Upper lobe of left lung (tissue), 6 donors: Measurements from ENCODE around the gene ZNF488. TPM values are rescaled to one million over a fixed set of nuclear protein-coding genes. Genes with fewer than 3 reads are reported as not detected.

Experiments
- ATAC-seq, 2 donors: fragments of 200-7000 bp; cut with Tn5 transposase; one replicate each; pipeline ENCODE4 v1.9.1; 2022; ENCODE audit warnings: mild to moderate bottlenecking in 2 of 2, moderate library complexity in 2 of 2; ENCODE audit not compliant: low FRiP score in 2 of 2
- DNase-seq, 2 donors: peaks; one replicate each; pipeline ENCODE4 v3.0.0-alpha.2; 2019 to 2020
- H3K27ac ChIP-seq, 4 donors: fragments of 200-600 bp; sonication (generic); one replicate each; pipeline ENCODE4 v1.5.1; 2016 to 2019
- H3K27me3 ChIP-seq, 4 donors: fragments of 200-600 bp; sonication (generic); one replicate each; pipeline ENCODE4 v1.5.1; 2017 to 2019
- H3K36me3 ChIP-seq, 4 donors: fragments of 200-600 bp; sonication (generic); one replicate each; pipeline ENCODE4 v1.5.1; 2016 to 2019
- H3K4me1 ChIP-seq, 4 donors: fragments of 200-600 bp; sonication (generic); one replicate each; pipeline ENCODE4 v1.5.1; 2018 to 2019
- H3K4me3 ChIP-seq, 4 donors: fragments of 200-600 bp; sonication (generic); one replicate each; pipeline ENCODE4 v1.5.1; 2017 to 2019; ENCODE audit warnings: mild to moderate bottlenecking in 2 of 4, moderate library complexity in 1 of 4
- H3K9me3 ChIP-seq, 4 donors: fragments of 200-600 bp; sonication (generic); one replicate each; pipeline ENCODE4 v1.5.1; 2018 to 2019
- CTCF ChIP-seq, 6 experiments: fragments of 450-650 bp in 4 of 6; fragments of 200-600 bp in 2 of 6; sonication (generic) in 2 of 6; IDR thresholded peaks; one replicate each; pipeline ENCODE4 v1.5.1; 2016 to 2019; ENCODE audit warnings: antibody characterized with exemption in 6 of 6
- EP300 ChIP-seq, 4 donors: sonication (generic); formaldehyde crosslinking; IDR thresholded peaks; one replicate each; pipeline ENCODE4 v1.5.1; 2017; ENCODE audit warnings: antibody characterized with exemption in 4 of 4, control low read depth in 2 of 4
- POLR2A ChIP-seq, 4 donors: fragments of 450-650 bp; IDR thresholded peaks; one replicate each; pipeline ENCODE4 v1.5.1; 2016 to 2017; ENCODE audit warnings: antibody characterized with exemption in 4 of 4, mild to moderate bottlenecking in 2 of 4
- POLR2AphosphoS5 ChIP-seq, 2 donors: sonication (generic); formaldehyde crosslinking; IDR thresholded peaks; one replicate each; pipeline ENCODE4 v1.5.1; 2017; ENCODE audit warnings: antibody characterized with exemption in 2 of 2
- WGBS, 2 donors: methylation state at CpG; one replicate each; pipeline ENCODE4 v1.1.5; 2017 to 2018; 5-methylcytosine and 5-hydroxymethylcytosine counted together
- total RNA-seq, 6 donors: library from RNA; depleted of rRNA in 4 of 6; stranded (reverse); fragments of >200 nt in 4 of 6; gene quantifications; one replicate each; pipeline versions ENCODE4 v1.1.0 to v1.2.1, GENCODE V29; 2016 to 2021
- donor health status: DM: no; HTN: no; CAD: no; lungs with moderate emphysema.
- donor health status: DM: no; HTN: yes; CAD: no; lungs with severe emphysema.

Gene ZNF488
- total RNA-seq, 6 donors from 2014 or later = 0.15 to 0.66 (median 0.28) TPM; not detected in 2

- WGBS, 2 donors = 16 to 17% methylated on average over 9 of the region's 9 CpGs
- ATAC-seq (no peak), DNase-seq (no peak)
- H3K4me3 ChIP-seq = peak overlapping the region in 3 of 4 donors; percentile 57 to 83 (median 63)
- H3K4me1 ChIP-seq = peaks cover 0 to 10% (median 10%) of the 10 kb centered on the region in 4 donors
- no peaks in the 10 kb centered on the region for H3K36me3 ChIP-seq
- peak overlapping the region in 1 of 4 donors; percentile 79 for H3K27ac ChIP-seq
- no peaks in the 10 kb centered on the region for H3K9me3 ChIP-seq
- TF ChIP-seq CTCF (IDR thresholded peaks at IDR 0.05) (no peak), POLR2AphosphoS5 (IDR thresholded peaks at IDR 0.05) (no peak), EP300 (IDR thresholded peaks at IDR 0.05) (no peak), POLR2A (IDR thresholded peaks at IDR 0.05) (no peak)
- no peaks in the 10 kb centered on the region for H3K27me3 ChIP-seq
Measured at GRCh38 chr10:47383261-47384147, 589 bp downstream of the ZNF488 start.

DNA sequence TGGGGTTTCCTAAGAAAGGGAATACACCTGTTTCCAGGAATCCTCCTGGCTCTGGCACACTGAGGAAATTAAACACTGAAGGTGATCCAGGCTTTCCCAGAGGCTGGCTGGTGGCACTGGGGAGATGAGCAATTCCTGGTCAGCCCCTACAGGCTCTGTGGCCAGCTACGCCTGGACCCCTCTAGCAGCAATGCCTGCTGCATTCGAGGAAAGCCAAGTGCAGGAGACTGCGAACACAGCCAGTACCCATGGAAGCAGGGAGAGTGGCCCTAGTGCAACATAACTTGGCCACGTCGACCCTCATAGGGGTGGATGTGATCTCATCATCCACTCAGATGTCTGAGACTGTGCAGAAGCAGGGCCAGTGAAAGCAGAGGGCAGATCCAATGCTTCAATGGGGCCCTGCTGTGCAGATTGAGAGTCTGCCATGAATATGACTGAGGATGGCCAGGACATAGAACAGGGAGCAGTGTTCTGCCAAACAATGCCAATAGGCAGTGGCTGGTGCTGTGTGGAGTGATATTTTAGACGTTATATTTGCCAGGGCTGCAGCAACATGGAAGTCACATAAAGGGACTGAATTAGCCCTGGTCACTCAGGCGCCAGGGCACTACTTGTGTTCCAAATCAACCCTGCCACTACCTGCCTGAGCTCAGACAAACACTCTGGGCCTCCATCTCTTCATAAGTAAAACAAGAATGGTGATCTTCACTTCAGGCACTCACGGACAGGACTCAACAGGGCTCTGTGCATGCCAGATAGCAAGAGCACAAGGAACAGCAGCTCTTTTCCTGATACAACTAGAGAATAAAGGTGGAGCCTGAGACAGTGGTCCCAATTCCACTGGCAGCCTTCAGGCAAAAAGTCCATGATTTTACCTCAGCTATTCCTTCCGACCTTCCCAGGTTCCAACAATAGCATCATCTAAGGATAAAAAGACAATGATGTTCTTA, 2.4 kb downstream of the ZNF488 start:
- peaks cover 0 to 10% (median 10%) of the 10 kb centered on the region in 4 donors for H3K4me1 ChIP-seq
- H3K4me3 ChIP-seq = no peak overlapping the region
- no peaks in the 10 kb centered on the region for H3K27me3 ChIP-seq
- TF ChIP-seq POLR2AphosphoS5 (IDR thresholded peaks at IDR 0.05) (no peak), CTCF (IDR thresholded peaks at IDR 0.05) (no peak), EP300 (IDR thresholded peaks at IDR 0.05) (no peak), POLR2A (IDR thresholded peaks at IDR 0.05) (no peak)
- no peaks in the 10 kb centered on the region for H3K9me3 ChIP-seq
- WGBS, 2 donors = 86 to 88% methylated on average over 3 to 9 of the region's 9 CpGs
- no peak for ATAC-seq
- no peaks in the 10 kb centered on the region for H3K36me3 ChIP-seq
- H3K27ac ChIP-seq = no peak overlapping the region
- no peak for DNase-seq

- Histone ChIP-seq H3K4me1 (peaks cover 0 to 10% (median 10%) of the 10 kb centered on the region in 4 donors), H3K27ac (no peak overlapping the region), H3K4me3 (no peak overlapping the region), H3K27me3 (no peaks in the 10 kb centered on the region), H3K36me3 (no peaks in the 10 kb centered on the region), H3K9me3 (no peaks in the 10 kb centered on the region)
- no peak for DNase-seq
- TF ChIP-seq POLR2A (IDR thresholded peaks at IDR 0.05) (no peak), CTCF (IDR thresholded peaks at IDR 0.05) (no peak), EP300 (IDR thresholded peaks at IDR 0.05) (no peak), POLR2AphosphoS5 (IDR thresholded peaks at IDR 0.05) (no peak)
- 55 to 72% methylated on average over 1 of the region's 1 CpG for WGBS, 2 donors
- no peak for ATAC-seq
Measured at GRCh38 chr10:47381103-47381395, 3.0 kb downstream of the ZNF488 start.

DNA sequence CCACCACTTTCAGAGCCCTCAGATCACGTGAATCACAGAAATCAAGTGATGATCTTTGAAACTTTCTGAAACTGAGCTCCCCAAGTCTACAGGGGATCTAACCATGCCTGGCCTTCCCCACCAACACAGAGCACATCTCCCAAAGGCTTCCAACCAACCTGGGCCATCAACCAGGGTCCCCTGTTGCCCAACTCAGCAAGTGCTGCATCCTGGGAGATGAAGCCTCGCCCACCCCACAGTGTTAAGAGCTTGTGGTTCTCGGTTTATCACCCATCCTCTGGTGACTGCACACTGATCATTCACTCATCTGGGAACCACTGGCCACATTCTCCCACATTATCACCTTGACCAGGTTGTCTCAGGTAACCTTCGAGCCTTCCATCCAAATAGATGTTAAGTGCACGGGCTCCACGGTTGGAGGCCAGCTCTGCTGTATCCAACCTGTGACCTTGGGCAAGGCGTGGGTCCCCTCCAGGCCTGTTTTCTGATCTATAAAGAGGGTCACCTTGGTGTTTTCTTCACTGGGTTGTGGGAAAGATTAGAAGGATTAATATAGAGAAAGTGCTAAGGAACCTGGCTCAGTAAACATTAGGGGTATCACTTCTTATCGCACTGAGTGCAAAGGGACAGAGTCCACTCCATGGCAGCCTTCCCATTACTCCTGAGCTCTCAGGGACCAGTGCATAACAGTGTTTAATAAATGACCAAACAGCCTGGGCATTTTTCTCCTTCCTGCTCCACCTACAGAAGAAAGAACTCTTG, 3.6 kb downstream of the ZNF488 start:
- Histone ChIP-seq H3K4me1 (peaks cover 0 to 10% (median 10%) of the 10 kb centered on the region in 4 donors), H3K4me3 (no peak overlapping the region), H3K9me3 (no peaks in the 10 kb centered on the region), H3K27ac (no peak overlapping the region), H3K36me3 (no peaks in the 10 kb centered on the region), H3K27me3 (no peaks in the 10 kb centered on the region)
- no peak for DNase-seq
- 73 to 77% methylated on average over 8 of the region's 8 CpGs for WGBS, 2 donors
- no peak for ATAC-seq
- TF ChIP-seq POLR2A (IDR thresholded peaks at IDR 0.05) (no peak), POLR2AphosphoS5 (IDR thresholded peaks at IDR 0.05) (no peak), EP300 (IDR thresholded peaks at IDR 0.05) (no peak), CTCF (IDR thresholded peaks at IDR 0.05) (no peak)
